ENCODE results near the gene SLC12A8.

DNA sequence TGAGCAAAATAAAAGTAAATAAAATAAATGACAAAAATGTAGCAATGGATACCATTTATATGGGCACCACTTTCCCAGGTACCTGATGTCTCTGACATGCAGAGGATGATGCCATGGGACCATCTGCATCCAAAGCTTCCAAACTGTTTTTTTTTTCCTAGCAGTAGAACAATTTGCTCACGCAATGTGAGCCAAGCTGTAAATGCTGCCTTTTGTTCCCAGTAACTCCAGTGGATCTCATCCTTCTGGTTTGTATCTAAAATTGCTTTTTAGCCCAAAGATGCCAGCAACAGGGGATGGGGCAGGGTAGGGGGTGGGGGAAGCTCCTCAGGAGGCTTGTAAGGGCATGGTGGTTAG is 32.7 kb downstream of the SLC12A8 start:
- TF ChIP-seq TEAD4 (IDR thresholded peaks at IDR 0.05; ENCODE audit: borderline replicate concordance, insufficient read depth), result no peak
- no peak for TF ChIP-seq FOXJ3 (CRISPR knock-in tag; IDR thresholded peaks at IDR 0.05)
- TF ChIP-seq, protein P1, sequence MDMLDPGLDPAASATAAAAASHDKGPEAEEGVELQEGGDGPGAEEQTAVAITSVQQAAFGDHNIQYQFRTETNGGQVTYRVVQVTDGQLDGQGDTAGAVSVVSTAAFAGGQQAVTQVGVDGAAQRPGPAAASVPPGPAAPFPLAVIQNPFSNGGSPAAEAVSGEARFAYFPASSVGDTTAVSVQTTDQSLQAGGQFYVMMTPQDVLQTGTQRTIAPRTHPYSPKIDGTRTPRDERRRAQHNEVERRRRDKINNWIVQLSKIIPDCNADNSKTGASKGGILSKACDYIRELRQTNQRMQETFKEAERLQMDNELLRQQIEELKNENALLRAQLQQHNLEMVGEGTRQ (IDR thresholded peaks at IDR 0.05; ENCODE audit: borderline replicate concordance, low read depth, low read length), result no peak
- no peak for TF ChIP-seq RAD21 (IDR thresholded peaks at IDR 0.05; ENCODE audit: low read length)
- TF ChIP-seq, protein P2, sequence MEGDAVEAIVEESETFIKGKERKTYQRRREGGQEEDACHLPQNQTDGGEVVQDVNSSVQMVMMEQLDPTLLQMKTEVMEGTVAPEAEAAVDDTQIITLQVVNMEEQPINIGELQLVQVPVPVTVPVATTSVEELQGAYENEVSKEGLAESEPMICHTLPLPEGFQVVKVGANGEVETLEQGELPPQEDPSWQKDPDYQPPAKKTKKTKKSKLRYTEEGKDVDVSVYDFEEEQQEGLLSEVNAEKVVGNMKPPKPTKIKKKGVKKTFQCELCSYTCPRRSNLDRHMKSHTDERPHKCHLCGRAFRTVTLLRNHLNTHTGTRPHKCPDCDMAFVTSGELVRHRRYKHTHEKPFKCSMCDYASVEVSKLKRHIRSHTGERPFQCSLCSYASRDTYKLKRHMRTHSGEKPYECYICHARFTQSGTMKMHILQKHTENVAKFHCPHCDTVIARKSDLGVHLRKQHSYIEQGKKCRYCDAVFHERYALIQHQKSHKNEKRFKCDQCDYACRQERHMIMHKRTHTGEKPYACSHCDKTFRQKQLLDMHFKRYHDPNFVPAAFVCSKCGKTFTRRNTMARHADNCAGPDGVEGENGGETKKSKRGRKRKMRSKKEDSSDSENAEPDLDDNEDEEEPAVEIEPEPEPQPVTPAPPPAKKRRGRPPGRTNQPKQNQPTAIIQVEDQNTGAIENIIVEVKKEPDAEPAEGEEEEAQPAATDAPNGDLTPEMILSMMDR (IDR thresholded peaks at IDR 0.05), result no peak
- no peak for TF ChIP-seq EP300 (IDR thresholded peaks at IDR 0.05; ENCODE audit: borderline replicate concordance in 1 of 2, low read depth in 1 of 2, low read length in 1 of 2)
- TF ChIP-seq, protein P3, sequence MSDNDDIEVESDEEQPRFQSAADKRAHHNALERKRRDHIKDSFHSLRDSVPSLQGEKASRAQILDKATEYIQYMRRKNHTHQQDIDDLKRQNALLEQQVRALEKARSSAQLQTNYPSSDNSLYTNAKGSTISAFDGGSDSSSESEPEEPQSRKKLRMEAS (IDR thresholded peaks at IDR 0.05; ENCODE audit: low read depth), result no peak
- TF ChIP-seq FOXM1 (IDR thresholded peaks at IDR 0.05; ENCODE audit: low read depth), result no peak
- TF ChIP-seq, protein P4, sequence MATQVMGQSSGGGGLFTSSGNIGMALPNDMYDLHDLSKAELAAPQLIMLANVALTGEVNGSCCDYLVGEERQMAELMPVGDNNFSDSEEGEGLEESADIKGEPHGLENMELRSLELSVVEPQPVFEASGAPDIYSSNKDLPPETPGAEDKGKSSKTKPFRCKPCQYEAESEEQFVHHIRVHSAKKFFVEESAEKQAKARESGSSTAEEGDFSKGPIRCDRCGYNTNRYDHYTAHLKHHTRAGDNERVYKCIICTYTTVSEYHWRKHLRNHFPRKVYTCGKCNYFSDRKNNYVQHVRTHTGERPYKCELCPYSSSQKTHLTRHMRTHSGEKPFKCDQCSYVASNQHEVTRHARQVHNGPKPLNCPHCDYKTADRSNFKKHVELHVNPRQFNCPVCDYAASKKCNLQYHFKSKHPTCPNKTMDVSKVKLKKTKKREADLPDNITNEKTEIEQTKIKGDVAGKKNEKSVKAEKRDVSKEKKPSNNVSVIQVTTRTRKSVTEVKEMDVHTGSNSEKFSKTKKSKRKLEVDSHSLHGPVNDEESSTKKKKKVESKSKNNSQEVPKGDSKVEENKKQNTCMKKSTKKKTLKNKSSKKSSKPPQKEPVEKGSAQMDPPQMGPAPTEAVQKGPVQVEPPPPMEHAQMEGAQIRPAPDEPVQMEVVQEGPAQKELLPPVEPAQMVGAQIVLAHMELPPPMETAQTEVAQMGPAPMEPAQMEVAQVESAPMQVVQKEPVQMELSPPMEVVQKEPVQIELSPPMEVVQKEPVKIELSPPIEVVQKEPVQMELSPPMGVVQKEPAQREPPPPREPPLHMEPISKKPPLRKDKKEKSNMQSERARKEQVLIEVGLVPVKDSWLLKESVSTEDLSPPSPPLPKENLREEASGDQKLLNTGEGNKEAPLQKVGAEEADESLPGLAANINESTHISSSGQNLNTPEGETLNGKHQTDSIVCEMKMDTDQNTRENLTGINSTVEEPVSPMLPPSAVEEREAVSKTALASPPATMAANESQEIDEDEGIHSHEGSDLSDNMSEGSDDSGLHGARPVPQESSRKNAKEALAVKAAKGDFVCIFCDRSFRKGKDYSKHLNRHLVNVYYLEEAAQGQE (IDR thresholded peaks at IDR 0.05; ENCODE audit: low read depth, low read length), result no peak
- TF ChIP-seq POLR2AphosphoS5 (IDR thresholded peaks at IDR 0.05; ENCODE audit: low read depth, low read length), result no peak

Data from SK-N-SH (cell line).